IMR-90 (cell line): ENCODE measurements around the gene RHOD. TPM values are rescaled to one million over a fixed set of nuclear protein-coding genes. Genes with fewer than 3 reads are reported as not detected.
A peak's percentile ranks its signal among the peaks of the same experiment; 100 is the strongest.

ENCODE experiments used
- ATAC-seq: fragments of 200-7000 bp; cut with Tn5 transposase; 2 replicates; pipeline ENCODE4 v1.9.1; 2020; ENCODE audit warnings: low read depth, mild to moderate bottlenecking, moderate library complexity
- BruUV-seq: library from RNA; stranded (reverse); fragments of 400-500 nt; replicated peaks from 2 replicates; lab custom pipeline; 2021; lab: Mats Ljungman, UMichigan
- CTCF ChIA-PET: fragments of 300-600 bp; formaldehyde crosslinking; extraction: SDS; loops from one replicate; lab custom pipeline; 2021; ENCODE audit warnings: antibody characterized with exemption; lab: Yijun Ruan, JAX
- POLR2A ChIA-PET: fragments of 300-600 bp; sonication (Branson Sonifier 250); formaldehyde crosslinking; loops from one replicate; lab custom pipeline; 2022; ENCODE audit warnings: antibody characterized with exemption; ENCODE audit not compliant: unreplicated experiment; lab: Charles Lee
- DNase-seq: peaks from one replicate; pipeline ENCODE4 v3.0.0; 2013
- H2AFZ ChIP-seq: replicated peaks from 2 replicates; pipeline ENCODE3; 2013; ENCODE audit warnings: low read length, mild to moderate bottlenecking; ENCODE audit not compliant: poor library complexity
- H2AK5ac ChIP-seq: 2 replicates; pipeline ENCODE4 v1.6.1; 2013; ENCODE audit warnings: low read depth, low read length, inconsistent platforms
- H2AK9ac ChIP-seq: replicated peaks from 2 replicates; pipeline ENCODE3; 2013; ENCODE audit warnings: mild to moderate bottlenecking, low read depth, low read length, moderate library complexity; ENCODE audit not compliant: poor library complexity
- H2BK120ac ChIP-seq: 2 replicates; pipeline ENCODE4 v1.6.1; 2013; ENCODE audit warnings: low read depth, low read length, inconsistent platforms
- H2BK15ac ChIP-seq: 3 replicates; pipeline ENCODE4 v1.6.1; 2013; ENCODE audit warnings: low read depth, low read length, inconsistent platforms
- H2BK20ac ChIP-seq: 2 replicates; pipeline ENCODE4 v1.6.1; 2013; ENCODE audit warnings: low read depth, mild to moderate bottlenecking, inconsistent platforms, low read length, moderate library complexity
- H2BK5ac ChIP-seq: 2 replicates; pipeline ENCODE4 v1.6.1; 2013; ENCODE audit warnings: mild to moderate bottlenecking, low read depth, low read length, inconsistent platforms; ENCODE audit not compliant: poor library complexity, severe bottlenecking
- H3K14ac ChIP-seq: replicated peaks from 2 replicates; pipeline ENCODE4 v1.6.1; 2013; ENCODE audit warnings: low read depth, low read length, inconsistent platforms
- H3K18ac ChIP-seq: 2 replicates; pipeline ENCODE4 v1.6.1; 2013; ENCODE audit warnings: low read depth, low read length, control low read depth
- H3K23ac ChIP-seq: 2 replicates; pipeline ENCODE4 v1.6.1; 2013; ENCODE audit warnings: low read depth, low read length, inconsistent platforms
- H3K27ac ChIP-seq: 2 replicates; pipeline ENCODE4 v1.5.1; 2013; ENCODE audit warnings: mild to moderate bottlenecking, control low read depth, low read length; ENCODE audit not compliant: insufficient read depth
- H3K27me3 ChIP-seq: 2 replicates; pipeline ENCODE4 v1.6.1; 2013; ENCODE audit warnings: low read length; ENCODE audit not compliant: control insufficient read depth, insufficient read depth
- H3K36me3 ChIP-seq: 2 replicates; pipeline ENCODE4 v1.6.1; 2013; ENCODE audit warnings: low read length, mixed read lengths; ENCODE audit not compliant: control insufficient read depth, insufficient read depth
- H3K4ac ChIP-seq: 2 replicates; pipeline ENCODE4 v1.6.1; 2013; ENCODE audit warnings: low read depth, low read length, inconsistent platforms
- H3K4me1 ChIP-seq: 2 replicates; pipeline ENCODE4 v1.6.1; 2013; ENCODE audit warnings: low read length, mixed read lengths; ENCODE audit not compliant: control insufficient read depth, insufficient read depth
- H3K4me2 ChIP-seq: 2 replicates; pipeline ENCODE4 v1.6.1; 2013; ENCODE audit warnings: low read depth, mild to moderate bottlenecking, control low read depth, low read length, moderate library complexity
- H3K4me3 ChIP-seq: 2 replicates; pipeline ENCODE4 v1.5.1; 2013; ENCODE audit warnings: low read depth, mild to moderate bottlenecking, control low read depth, low read length, moderate library complexity; ENCODE audit not compliant: insufficient read depth
- H3K56ac ChIP-seq: 2 replicates; pipeline ENCODE4 v1.6.1; 2013; ENCODE audit warnings: low read length, inconsistent platforms; ENCODE audit not compliant: insufficient read depth; ENCODE audit errors: extremely low read depth
- H3K79me1 ChIP-seq, 2 experiments: 2 replicates each; pipeline ENCODE4 v1.6.1; 2013; ENCODE audit warnings: low read length in 2 of 2, inconsistent platforms in 1 of 2, low read depth in 1 of 2
- H3K9ac ChIP-seq: 2 replicates; pipeline ENCODE4 v1.6.1; 2013; ENCODE audit warnings: low read depth, low read length, control low read depth
- H3K9me1 ChIP-seq: 2 replicates; pipeline ENCODE4 v1.6.1; 2013; ENCODE audit warnings: low read length, inconsistent platforms; ENCODE audit not compliant: insufficient read depth
- H3K9me3 ChIP-seq: 2 replicates; pipeline ENCODE4 v1.6.1; 2013; ENCODE audit warnings: low read length; ENCODE audit not compliant: control insufficient read depth, insufficient read depth
- H4K20me1 ChIP-seq: 2 replicates; pipeline ENCODE4 v1.6.1; 2013; ENCODE audit warnings: low read length, inconsistent platforms; ENCODE audit not compliant: insufficient read depth
- H4K5ac ChIP-seq: 2 replicates; pipeline ENCODE4 v1.6.1; 2013; ENCODE audit warnings: mild to moderate bottlenecking, low read depth, low read length, control low read depth
- H4K8ac ChIP-seq, 2 experiments: 2 replicates each; pipeline ENCODE4 v1.6.1; 2013; ENCODE audit warnings: low read depth in 2 of 2, low read length in 2 of 2, control low read depth in 1 of 2, inconsistent platforms in 1 of 2
- H4K91ac ChIP-seq: 2 replicates; pipeline ENCODE4 v1.6.1; 2013; ENCODE audit warnings: low read depth, low read length, inconsistent platforms; ENCODE audit not compliant: insufficient read depth
- BHLHE40 ChIP-seq: fragments of 150-350 bp; IDR thresholded peaks from 2 replicates; pipeline ENCODE4 v1.6.1; 2016; ENCODE audit warnings: mild to moderate bottlenecking, low read depth, low read length
- CEBPB ChIP-seq: IDR thresholded peaks from 2 replicates; pipeline ENCODE4 v1.6.1; 2012; ENCODE audit warnings: low read depth, low read length, improper control_type of control experiment
- CHD1 ChIP-seq: IDR thresholded peaks from 2 replicates; pipeline ENCODE4 v1.6.1; 2012; ENCODE audit warnings: low read depth, low read length, improper control_type of control experiment
- CTCF ChIP-seq: conservative IDR thresholded peaks from 2 replicates; pipeline ENCODE4 v1.5.1; 2012; ENCODE audit warnings: mild to moderate bottlenecking, low read depth, low read length, improper control_type of control experiment
- ELK1 ChIP-seq: fragments of 150-350 bp; IDR thresholded peaks from 2 replicates; pipeline ENCODE4 v1.6.1; 2016; ENCODE audit warnings: low read depth, mild to moderate bottlenecking, low read length, moderate library complexity, borderline replicate concordance
- FOS ChIP-seq: fragments of 150-350 bp; IDR thresholded peaks from 2 replicates; pipeline ENCODE4 v1.6.1; 2016; ENCODE audit warnings: low read depth, low read length
- MAFK ChIP-seq: IDR thresholded peaks from 2 replicates; pipeline ENCODE4 v1.6.1; 2012; ENCODE audit warnings: low read depth, low read length, improper control_type of control experiment
- MAZ ChIP-seq: IDR thresholded peaks from 2 replicates; pipeline ENCODE4 v1.6.1; 2012; ENCODE audit warnings: low read depth, mild to moderate bottlenecking, low read length, improper control_type of control experiment, moderate library complexity, borderline replicate concordance
- MXI1 ChIP-seq: IDR thresholded peaks from 2 replicates; pipeline ENCODE4 v1.6.1; 2012; ENCODE audit warnings: low read depth, mild to moderate bottlenecking, low read length, moderate library complexity, borderline replicate concordance
- NFE2L2 ChIP-seq: fragments of 150-350 bp; IDR thresholded peaks from 2 replicates; pipeline ENCODE4 v1.6.1; 2016; ENCODE audit warnings: low read depth, mild to moderate bottlenecking, low read length
- POLR2A ChIP-seq: IDR thresholded peaks from 2 replicates; pipeline ENCODE4 v1.6.1; 2012; ENCODE audit warnings: mild to moderate bottlenecking, low read depth, low read length
- RAD21 ChIP-seq: IDR thresholded peaks from 2 replicates; pipeline ENCODE4 v1.6.1; 2012; ENCODE audit warnings: low read length, improper control_type of control experiment
- RCOR1 ChIP-seq: IDR thresholded peaks from 2 replicates; pipeline ENCODE4 v1.6.1; 2012; ENCODE audit warnings: mild to moderate bottlenecking, low read length, improper control_type of control experiment; ENCODE audit not compliant: insufficient replicate concordance
- RFX5 ChIP-seq: IDR thresholded peaks from 2 replicates; pipeline ENCODE4 v1.8.0; 2012; ENCODE audit warnings: low read depth, mild to moderate bottlenecking, low read length, moderate library complexity
- SMC3 ChIP-seq: fragments of 150-350 bp; IDR thresholded peaks from 2 replicates; pipeline ENCODE4 v1.6.1; 2016; ENCODE audit warnings: low read depth, mild to moderate bottlenecking, antibody characterized with exemption, low read length, moderate library complexity
- USF2 ChIP-seq: fragments of 150-350 bp; IDR thresholded peaks from 2 replicates; pipeline ENCODE4 v1.6.1; 2017; ENCODE audit warnings: mild to moderate bottlenecking, antibody characterized with exemption, low read length, low read depth
- WGBS, 2 experiments: methylation state at CpG; one replicate each; pipeline versions ENCODE4 v1.1.5 to v1.1.7; 2013; ENCODE audit warnings: missing lambda C conversion rate in 2 of 2; ENCODE audit not compliant: insufficient read length in 1 of 2; ENCODE audit errors: extremely low coverage in 2 of 2; 5-methylcytosine and 5-hydroxymethylcytosine counted together
- dilution Hi-C: fragments of 300-500 bp; cut with HindIII; formaldehyde crosslinking; loops from one replicate; pipeline ENCODE4 v1.14.3; 2018; ENCODE audit warnings: low sequenced_read_pairs; ENCODE audit not compliant: unreplicated experiment
- in situ Hi-C: fragments of 300-500 bp; cut with MboI; formaldehyde crosslinking; loops from 3 replicates; pipeline ENCODE4 v1.14.3; 2019; ENCODE audit warnings: low sequenced_read_pairs, inconsistent platforms, mixed read lengths
- intact Hi-C: fragments of 100-400 bp; cut with micrococcal nuclease; formaldehyde crosslinking; loops from 2 replicates; pipeline ENCODE4 v1.10.0; 2022
- polyA plus RNA-seq, 3 experiments: library from polyadenylated mRNA; depleted of rRNA; stranded (reverse); fragments of >200 nt; gene quantifications; 2 replicates each; pipeline ENCODE4 v1.2.3, GENCODE V29; 2012; ENCODE audit warnings: low replicate concordance in 1 of 3
- total RNA-seq: library from RNA; depleted of rRNA; stranded (reverse); fragments of >200 nt; gene quantifications from 2 replicates; pipeline ENCODE4 v1.2.3, GENCODE V29; 2012

Gene RHOD
- total and polyA plus RNA-seq, 2 of the 4 experiments (the other 2 are of a cell fraction): 4.7 to 10.9 TPM

- no peaks in the 10 kb centered on the region for H3K9me3 ChIP-seq
- no peak for ATAC-seq
- no peaks in the 10 kb centered on the region for H3K36me3 ChIP-seq
- no peaks in the 10 kb centered on the region for H3K27me3 ChIP-seq
- no peak overlapping the region for H4K5ac ChIP-seq
- no peak overlapping the region for H2BK5ac ChIP-seq
- H2BK20ac ChIP-seq: no peak overlapping the region
- H3K9me1 ChIP-seq: no peaks in the 10 kb centered on the region
- no peak overlapping the region for H4K91ac ChIP-seq
- H2BK120ac ChIP-seq: no peak overlapping the region
- H3K56ac ChIP-seq: no peak overlapping the region
- H2AK9ac ChIP-seq: no peak overlapping the region
- no peaks in the 10 kb centered on the region for H3K79me1 ChIP-seq
- H2AK5ac ChIP-seq: peak overlapping the region; percentile 39; the same call in 1 of the 2 replicates
- no peak overlapping the region for H3K14ac ChIP-seq
- POLR2A ChIA-PET: no interaction called here
- H3K18ac ChIP-seq: no peak overlapping the region
- intact Hi-C loops: no loop called here
- H2BK15ac ChIP-seq: no peak overlapping the region
- no peak for TF ChIP-seq USF2
- no peak for TF ChIP-seq FOS
- no peak for TF ChIP-seq MXI1
- TF ChIP-seq RFX5: no peak
- no peak for TF ChIP-seq RAD21
- TF ChIP-seq SMC3: no peak
- TF ChIP-seq POLR2A: no peak
- TF ChIP-seq CHD1: no peak
- TF ChIP-seq MAZ: no peak
- TF ChIP-seq RCOR1: no peak
- no peak for TF ChIP-seq BHLHE40
- no peak for TF ChIP-seq NFE2L2
- no peak for TF ChIP-seq CEBPB
- no peak for TF ChIP-seq CTCF
- no peak for TF ChIP-seq ELK1
- no peak for TF ChIP-seq MAFK
- no peak overlapping the region for H3K4me3 ChIP-seq
- H3K4me1 ChIP-seq: no peaks in the 10 kb centered on the region
- H3K4ac ChIP-seq: no peak overlapping the region
- DNase-seq: no peak
- H3K9ac ChIP-seq: no peak overlapping the region
- no peak overlapping the region for H3K4me2 ChIP-seq
- no peak overlapping the region for H3K27ac ChIP-seq
- no peak overlapping the region for H3K23ac ChIP-seq
- no peak overlapping the region for H4K8ac ChIP-seq
- in situ Hi-C loops: no loop called here
- dilution Hi-C loops: no loop called here
- WGBS, 2 experiments: 94% methylated on average over 3 of the region's 3 CpGs; no CpG with 5 or more reads in 1 of the 2 experiments
- CTCF ChIA-PET: interaction anchor here (0.6 kb wide), 1 partner anchor 565 kb away, joined by 3 read pairs; no protein-coding TSS in a partner anchor
- no peak overlapping the region for H2AFZ ChIP-seq
- no peaks in the 10 kb centered on the region for H4K20me1 ChIP-seq
- no TSS peak for BruUV-seq
These were observed 9.7 kb downstream of the RHOD start for GRCh38 chr11:67066333-67066709.
